ENCODE data around the gene TSHZ2.

The TSHZ2 gene

DNA sequence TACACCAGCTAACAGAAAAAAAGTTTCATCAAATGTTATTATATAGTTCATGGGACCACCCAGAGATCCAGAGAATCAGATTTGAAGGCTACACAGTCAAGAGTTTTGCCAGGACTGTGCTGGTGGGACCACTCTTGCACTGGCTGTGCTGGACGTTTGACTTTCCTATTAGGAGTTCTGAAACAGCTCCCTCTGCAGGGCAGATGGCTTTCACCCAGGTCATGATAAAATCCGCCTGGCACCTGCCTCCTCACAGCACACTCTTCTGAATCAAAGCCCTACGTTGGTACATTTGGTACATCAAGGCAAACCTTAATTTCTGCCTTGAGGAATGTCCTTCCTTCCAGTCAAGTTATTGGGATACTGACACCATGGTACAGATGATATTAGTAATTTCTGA is 319.4 kb downstream of the TSHZ2 start:
- TF ChIP-seq TCF12 (IDR thresholded peaks at IDR 0.05; ENCODE audit: low read depth) (no peak), TAF1 (IDR thresholded peaks at IDR 0.05; ENCODE audit: low read depth) (no peak), RAD21 (IDR thresholded peaks at IDR 0.05; ENCODE audit: low read depth) (no peak), CEBPB (IDR thresholded peaks at IDR 0.05) (no peak), CREB1 (IDR thresholded peaks at IDR 0.05; ENCODE audit: low read depth) (no peak), TEAD4 (IDR thresholded peaks at IDR 0.05) (no peak), EGR1 (IDR thresholded peaks at IDR 0.05) (no peak), ZBTB7A (IDR thresholded peaks at IDR 0.05; ENCODE audit: low read depth) (no peak), NFIC (IDR thresholded peaks at IDR 0.05) (no peak), EP300 (IDR thresholded peaks at IDR 0.05; ENCODE audit: borderline replicate concordance) (no peak), FOXM1 (IDR thresholded peaks at IDR 0.05; ENCODE audit: borderline replicate concordance, low read depth) (no peak), YY1 (IDR thresholded peaks at IDR 0.05; ENCODE audit: low read depth) (no peak)
- TF ChIP-seq, protein P1, sequence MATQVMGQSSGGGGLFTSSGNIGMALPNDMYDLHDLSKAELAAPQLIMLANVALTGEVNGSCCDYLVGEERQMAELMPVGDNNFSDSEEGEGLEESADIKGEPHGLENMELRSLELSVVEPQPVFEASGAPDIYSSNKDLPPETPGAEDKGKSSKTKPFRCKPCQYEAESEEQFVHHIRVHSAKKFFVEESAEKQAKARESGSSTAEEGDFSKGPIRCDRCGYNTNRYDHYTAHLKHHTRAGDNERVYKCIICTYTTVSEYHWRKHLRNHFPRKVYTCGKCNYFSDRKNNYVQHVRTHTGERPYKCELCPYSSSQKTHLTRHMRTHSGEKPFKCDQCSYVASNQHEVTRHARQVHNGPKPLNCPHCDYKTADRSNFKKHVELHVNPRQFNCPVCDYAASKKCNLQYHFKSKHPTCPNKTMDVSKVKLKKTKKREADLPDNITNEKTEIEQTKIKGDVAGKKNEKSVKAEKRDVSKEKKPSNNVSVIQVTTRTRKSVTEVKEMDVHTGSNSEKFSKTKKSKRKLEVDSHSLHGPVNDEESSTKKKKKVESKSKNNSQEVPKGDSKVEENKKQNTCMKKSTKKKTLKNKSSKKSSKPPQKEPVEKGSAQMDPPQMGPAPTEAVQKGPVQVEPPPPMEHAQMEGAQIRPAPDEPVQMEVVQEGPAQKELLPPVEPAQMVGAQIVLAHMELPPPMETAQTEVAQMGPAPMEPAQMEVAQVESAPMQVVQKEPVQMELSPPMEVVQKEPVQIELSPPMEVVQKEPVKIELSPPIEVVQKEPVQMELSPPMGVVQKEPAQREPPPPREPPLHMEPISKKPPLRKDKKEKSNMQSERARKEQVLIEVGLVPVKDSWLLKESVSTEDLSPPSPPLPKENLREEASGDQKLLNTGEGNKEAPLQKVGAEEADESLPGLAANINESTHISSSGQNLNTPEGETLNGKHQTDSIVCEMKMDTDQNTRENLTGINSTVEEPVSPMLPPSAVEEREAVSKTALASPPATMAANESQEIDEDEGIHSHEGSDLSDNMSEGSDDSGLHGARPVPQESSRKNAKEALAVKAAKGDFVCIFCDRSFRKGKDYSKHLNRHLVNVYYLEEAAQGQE (IDR thresholded peaks at IDR 0.05; ENCODE audit: low read depth): no peak
- TF ChIP-seq, protein P2, sequence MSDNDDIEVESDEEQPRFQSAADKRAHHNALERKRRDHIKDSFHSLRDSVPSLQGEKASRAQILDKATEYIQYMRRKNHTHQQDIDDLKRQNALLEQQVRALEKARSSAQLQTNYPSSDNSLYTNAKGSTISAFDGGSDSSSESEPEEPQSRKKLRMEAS (IDR thresholded peaks at IDR 0.05): no peak
- TF ChIP-seq, protein P3, sequence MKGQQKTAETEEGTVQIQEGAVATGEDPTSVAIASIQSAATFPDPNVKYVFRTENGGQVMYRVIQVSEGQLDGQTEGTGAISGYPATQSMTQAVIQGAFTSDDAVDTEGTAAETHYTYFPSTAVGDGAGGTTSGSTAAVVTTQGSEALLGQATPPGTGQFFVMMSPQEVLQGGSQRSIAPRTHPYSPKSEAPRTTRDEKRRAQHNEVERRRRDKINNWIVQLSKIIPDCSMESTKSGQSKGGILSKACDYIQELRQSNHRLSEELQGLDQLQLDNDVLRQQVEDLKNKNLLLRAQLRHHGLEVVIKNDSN (IDR thresholded peaks at IDR 0.05): no peak

DNA sequence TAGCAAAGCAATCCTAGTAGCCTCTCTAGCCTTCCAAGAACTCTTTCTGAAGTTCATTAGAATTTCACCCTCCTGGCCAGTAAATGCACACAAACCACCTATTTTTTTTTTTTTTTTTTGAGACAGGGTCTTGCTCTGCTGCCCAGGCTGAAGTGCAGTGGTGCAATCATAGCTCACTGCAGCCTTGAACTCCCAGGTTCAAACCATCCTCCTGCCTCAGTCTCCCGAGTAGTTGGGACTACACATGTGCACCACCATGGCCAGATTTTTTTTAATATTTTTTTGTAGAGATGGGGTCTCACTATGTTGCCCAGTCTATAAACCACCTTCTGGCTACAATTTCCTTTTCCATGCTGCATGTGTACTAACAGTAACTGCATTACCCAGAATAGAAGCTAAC is 320.2 kb downstream of the TSHZ2 start:
- no peak for TF ChIP-seq TAF1 (IDR thresholded peaks at IDR 0.05; ENCODE audit: low read depth)
- TF ChIP-seq RAD21 (IDR thresholded peaks at IDR 0.05; ENCODE audit: low read depth): no peak
- no peak for TF ChIP-seq TCF12 (IDR thresholded peaks at IDR 0.05; ENCODE audit: low read depth)
- TF ChIP-seq EGR1 (IDR thresholded peaks at IDR 0.05): no peak
- TF ChIP-seq EP300 (IDR thresholded peaks at IDR 0.05; ENCODE audit: borderline replicate concordance): no peak
- TF ChIP-seq ZBTB7A (IDR thresholded peaks at IDR 0.05; ENCODE audit: low read depth): no peak
- TF ChIP-seq, protein P3 (IDR thresholded peaks at IDR 0.05): no peak
- no peak for TF ChIP-seq TEAD4 (IDR thresholded peaks at IDR 0.05)
- no peak for TF ChIP-seq CREB1 (IDR thresholded peaks at IDR 0.05; ENCODE audit: low read depth)
- TF ChIP-seq CEBPB (IDR thresholded peaks at IDR 0.05): no peak
- no peak for TF ChIP-seq YY1 (IDR thresholded peaks at IDR 0.05; ENCODE audit: low read depth)
- no peak for TF ChIP-seq NFIC (IDR thresholded peaks at IDR 0.05)
- no peak for TF ChIP-seq FOXM1 (IDR thresholded peaks at IDR 0.05; ENCODE audit: borderline replicate concordance, low read depth)
- TF ChIP-seq, protein P1 (IDR thresholded peaks at IDR 0.05; ENCODE audit: low read depth): no peak

DNA sequence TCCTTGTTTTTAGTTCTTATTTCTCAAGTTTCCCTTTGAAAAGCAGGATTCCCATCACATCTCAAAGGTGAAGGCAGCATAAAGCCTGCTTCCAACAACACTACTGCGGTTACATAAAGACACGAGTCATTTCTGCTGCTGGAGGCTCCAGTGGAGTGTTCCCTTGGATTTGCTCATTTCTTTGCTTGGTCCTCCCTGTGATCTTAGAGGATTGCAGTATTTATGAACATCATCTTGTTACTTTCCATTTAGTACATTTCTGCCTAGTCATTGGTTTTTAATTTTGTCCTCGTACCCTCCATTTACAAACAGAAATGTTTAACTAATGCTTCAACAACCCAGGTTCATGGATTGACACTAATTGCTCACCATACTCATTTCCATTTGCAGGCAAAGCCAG is 322.6 kb downstream of the TSHZ2 start:
- TF ChIP-seq, protein P1 (IDR thresholded peaks at IDR 0.05; ENCODE audit: low read depth): no peak
- TF ChIP-seq CEBPB (IDR thresholded peaks at IDR 0.05) (no peak), NFIC (IDR thresholded peaks at IDR 0.05) (no peak)
- TF ChIP-seq, protein P2 (IDR thresholded peaks at IDR 0.05): no peak

DNA sequence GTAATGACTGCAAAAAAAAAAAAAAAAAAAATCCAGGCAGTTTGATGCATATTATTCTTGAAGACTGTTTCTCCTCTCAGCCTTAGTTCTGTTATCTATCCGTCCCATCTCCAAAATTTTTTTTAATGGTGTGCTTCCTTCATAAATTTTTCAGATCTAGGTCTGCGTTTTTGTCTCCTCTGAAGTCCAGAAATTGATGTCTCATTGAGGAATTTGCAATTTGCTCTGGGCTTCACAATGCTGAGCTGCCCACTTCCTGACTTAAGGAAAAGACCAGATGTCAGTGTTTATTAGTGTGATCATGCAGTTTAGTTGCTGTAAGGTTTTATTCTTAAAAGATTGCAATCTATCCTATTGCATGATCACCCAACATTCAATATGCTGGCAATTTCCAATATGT is 323.9 kb downstream of the TSHZ2 start:
- TF ChIP-seq TCF12 (IDR thresholded peaks at IDR 0.05; ENCODE audit: low read depth) (no peak), YY1 (IDR thresholded peaks at IDR 0.05; ENCODE audit: low read depth) (no peak), EP300 (IDR thresholded peaks at IDR 0.05; ENCODE audit: borderline replicate concordance) (no peak), NFIC (IDR thresholded peaks at IDR 0.05) (no peak), FOXM1 (IDR thresholded peaks at IDR 0.05; ENCODE audit: borderline replicate concordance, low read depth) (no peak), CREB1 (IDR thresholded peaks at IDR 0.05; ENCODE audit: low read depth) (no peak), ZBTB7A (IDR thresholded peaks at IDR 0.05; ENCODE audit: low read depth) (no peak)
- TF ChIP-seq, protein P1 (IDR thresholded peaks at IDR 0.05; ENCODE audit: low read depth): no peak
- TF ChIP-seq, protein P3 (IDR thresholded peaks at IDR 0.05): no peak

Data from Ishikawa (cell line).